GM12892 (cell line): ENCODE data around the gene TMED8.

Experiments used
- POLR2A ChIP-seq: IDR thresholded peaks from 2 replicates; pipeline ENCODE4 v1.6.1; 2011; ENCODE audit warnings: low read depth, low read length, control low read depth
- POLR2AphosphoS5 ChIP-seq: IDR thresholded peaks from 2 replicates; pipeline ENCODE4 v1.6.1; 2011; ENCODE audit warnings: low read depth, low read length, control low read depth
- TAF1 ChIP-seq: IDR thresholded peaks from 2 replicates; pipeline ENCODE4 v1.6.1; 2011; ENCODE audit warnings: low read depth, mild to moderate bottlenecking, control low read depth, low read length, borderline replicate concordance

GRCh38 chr14:77375973-77376770 is 722 bp downstream of the TMED8 start:
- no peak for TF ChIP-seq POLR2AphosphoS5
- TF ChIP-seq POLR2A, result no peak
- no peak for TF ChIP-seq TAF1
